Measurements from ENCODE around the gene APOD.

- TF ChIP-seq POLR2A (IDR thresholded peaks at IDR 0.05) (no peak), CTCF (IDR thresholded peaks at IDR 0.05) (no peak)
These were observed 40.1 kb downstream of the APOD start for GRCh38 chr3:195543500-195544229.
